ENCODE results near the gene MPDZ. TPM values are rescaled to one million over a fixed set of nuclear protein-coding genes. Genes with fewer than 3 reads are reported as not detected.

Gene MPDZ
- total RNA-seq, 1 experiment from 2014 or later: 16.6 TPM

- DNase-seq (ENCODE audit: low read depth, low spot score): no peak
- BruUV-seq (replicated peaks): no TSS peak
- Histone ChIP-seq H3K36me3 (ENCODE audit: control insufficient read depth, insufficient read depth, low read length) (no peaks in the 10 kb centered on the region), H3K9me3 (ENCODE audit: control insufficient read depth, insufficient read depth, low read depth, low read length) (no peaks in the 10 kb centered on the region), H3K4me3 (ENCODE audit: low read depth in 2 of 2, low read length in 2 of 2) (no peak overlapping the region), H3K27me3 (ENCODE audit: control insufficient read depth, insufficient read depth, low read length) (no peaks in the 10 kb centered on the region), H3K27ac (ENCODE audit: low read length) (no peak overlapping the region), H3K4me1 (ENCODE audit: control insufficient read depth, insufficient read depth, low read length) (no peaks in the 10 kb centered on the region)
- no peak for ATAC-seq
- intact Hi-C loops (cut with micrococcal nuclease; ENCODE audit: unreplicated experiment) (no loop called here), in situ Hi-C loops (cut with HindIII; ENCODE audit: low pct_unique_long_range_greater_than_20kb, low sequenced_read_pairs) (no loop called here)
- ChIA-PET POLR2A (no interaction called here), CTCF (no interaction called here)
- TF ChIP-seq TCF7L2 (IDR thresholded peaks at IDR 0.05; ENCODE audit: low read depth, low read length) (no peak), CTCF (IDR thresholded peaks at IDR 0.05) (no peak)
Measured at GRCh38 chr9:13137426-13137825, 142.1 kb downstream of the MPDZ start.

- no peaks in the 10 kb centered on the region for H3K36me3 ChIP-seq (ENCODE audit: control insufficient read depth, insufficient read depth, low read length)
- H3K27ac ChIP-seq (ENCODE audit: low read length): no peak overlapping the region
- TF ChIP-seq SIN3A (IDR thresholded peaks at IDR 0.05; ENCODE audit: borderline replicate concordance, insufficient read depth, low read depth, low read length) (no peak), CTCF (IDR thresholded peaks at IDR 0.05) (no peak), REST (IDR thresholded peaks at IDR 0.05; ENCODE audit: insufficient read depth in 1 of 2, low read depth in 2 of 2, low read length in 1 of 2) (no peak), POLR2AphosphoS5 (IDR thresholded peaks at IDR 0.05; ENCODE audit: low read depth, low read length) (no peak), TCF7L2 (IDR thresholded peaks at IDR 0.05; ENCODE audit: low read depth, low read length) (no peak)
- no peak for ATAC-seq
- no peak overlapping the region for H3K4me3 ChIP-seq (ENCODE audit: low read depth in 2 of 2, low read length in 2 of 2)
- in situ Hi-C loops (cut with HindIII; ENCODE audit: low pct_unique_long_range_greater_than_20kb, low sequenced_read_pairs) (no loop called here), intact Hi-C loops (cut with micrococcal nuclease; ENCODE audit: unreplicated experiment) (no loop called here)
- POLR2A ChIA-PET: no interaction called here
- BruUV-seq (replicated peaks): no TSS peak
- no peak for DNase-seq (ENCODE audit: low read depth, low spot score)
- H3K27me3 ChIP-seq (ENCODE audit: control insufficient read depth, insufficient read depth, low read length): no peaks in the 10 kb centered on the region
- CTCF ChIA-PET: no interaction called here
- H3K4me1 ChIP-seq (ENCODE audit: control insufficient read depth, insufficient read depth, low read length): no peaks in the 10 kb centered on the region
- H3K9me3 ChIP-seq (ENCODE audit: control insufficient read depth, insufficient read depth, low read depth, low read length): no peaks in the 10 kb centered on the region
Measured at GRCh38 chr9:13131991-13132390, 147.5 kb downstream of the MPDZ start.

- Histone ChIP-seq H3K36me3 (ENCODE audit: control insufficient read depth, insufficient read depth, low read length) (no peaks in the 10 kb centered on the region), H3K9me3 (ENCODE audit: control insufficient read depth, insufficient read depth, low read depth, low read length) (no peaks in the 10 kb centered on the region), H3K4me1 (ENCODE audit: control insufficient read depth, insufficient read depth, low read length) (no peaks in the 10 kb centered on the region), H3K27me3 (ENCODE audit: control insufficient read depth, insufficient read depth, low read length) (no peaks in the 10 kb centered on the region), H3K4me3 (ENCODE audit: low read depth in 2 of 2, low read length in 2 of 2) (no peak overlapping the region), H3K27ac (ENCODE audit: low read length) (no peak overlapping the region)
- TF ChIP-seq REST (IDR thresholded peaks at IDR 0.05; ENCODE audit: insufficient read depth in 1 of 2, low read depth in 2 of 2, low read length in 1 of 2): no peak
- no peak for TF ChIP-seq SIN3A (IDR thresholded peaks at IDR 0.05; ENCODE audit: borderline replicate concordance, insufficient read depth, low read depth, low read length)
- TF ChIP-seq POLR2AphosphoS5 (IDR thresholded peaks at IDR 0.05; ENCODE audit: low read depth, low read length): no peak
- TF ChIP-seq TCF7L2 (IDR thresholded peaks at IDR 0.05; ENCODE audit: low read depth, low read length): no peak
- no peak for TF ChIP-seq CTCF (IDR thresholded peaks at IDR 0.05)
- no peak for DNase-seq (ENCODE audit: low read depth, low spot score)
- BruUV-seq (replicated peaks): no TSS peak
- ATAC-seq: no peak
- ChIA-PET CTCF (no interaction called here), POLR2A (no interaction called here)
- intact Hi-C loops (cut with micrococcal nuclease; ENCODE audit: unreplicated experiment): no loop called here
- in situ Hi-C loops (cut with HindIII; ENCODE audit: low pct_unique_long_range_greater_than_20kb, low sequenced_read_pairs): no loop called here
Measured at GRCh38 chr9:13131416-13131815, 148.1 kb downstream of the MPDZ start.
